ENCODE results near the gene ACSM6.

ACSM6 gene

DNA sequence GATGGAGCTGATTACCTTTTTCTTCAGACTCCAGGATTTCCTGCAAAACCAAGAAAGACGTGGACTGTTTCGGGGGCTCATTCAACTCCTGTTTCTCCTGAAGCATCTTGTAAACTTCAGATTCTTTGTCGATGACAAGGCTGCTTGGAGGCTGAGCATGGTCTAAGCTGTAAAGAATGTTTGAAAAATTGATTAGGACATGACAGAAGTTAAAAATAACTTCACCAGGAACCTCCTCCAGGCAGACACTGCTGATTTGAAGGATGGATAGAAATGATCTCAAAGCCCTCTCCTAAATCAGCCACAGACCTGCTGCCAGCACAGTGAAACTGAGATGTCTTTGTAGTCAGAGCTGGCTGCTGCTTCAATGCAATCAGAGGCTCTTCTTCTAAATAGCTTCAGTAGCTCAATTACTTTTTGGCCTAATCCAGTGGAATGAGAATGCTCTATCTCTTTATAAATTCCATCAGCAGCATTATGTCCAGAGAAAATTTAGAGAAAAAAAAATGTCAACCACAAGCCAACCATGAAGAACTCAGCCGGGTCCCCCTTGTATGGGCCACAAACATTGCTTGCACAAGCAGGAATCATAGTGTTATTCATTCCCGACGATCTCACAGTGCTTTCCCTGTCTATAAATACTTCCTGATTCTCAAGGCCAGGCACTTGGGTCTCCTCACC is 53.3 kb downstream of the ACSM6 start:
- no peak for DNase-seq

GRCh38 chr10:95247881-95248583 is 54.0 kb downstream of the ACSM6 start:
- DNase-seq, result no peak

- no peak for DNase-seq
These were observed 55.0 kb downstream of the ACSM6 start for GRCh38 chr10:95248989-95249388.

DNA sequence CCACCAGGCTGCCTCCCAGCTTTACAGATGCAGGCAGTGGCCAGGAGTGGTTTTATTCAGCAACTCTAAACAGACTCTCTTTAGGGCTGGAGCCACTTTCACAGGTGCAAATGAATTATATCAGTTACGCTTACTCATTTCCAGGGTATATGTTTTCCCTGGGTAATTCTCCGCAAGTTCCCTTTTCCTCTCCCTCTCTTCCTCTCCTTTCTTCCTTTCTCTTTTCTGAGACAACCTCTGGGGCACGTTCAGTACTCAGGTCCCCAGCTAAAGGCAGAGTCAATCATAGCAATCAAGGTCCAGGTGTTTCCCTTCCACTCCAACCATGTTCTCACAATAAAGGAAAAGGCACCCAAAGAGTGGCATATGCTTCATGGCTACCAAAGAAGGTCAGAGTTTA is 55.4 kb downstream of the ACSM6 start:
- DNase-seq, result no peak

GRCh38 chr10:95250856-95251255 is 56.8 kb downstream of the ACSM6 start:
- no peak for DNase-seq

DNA sequence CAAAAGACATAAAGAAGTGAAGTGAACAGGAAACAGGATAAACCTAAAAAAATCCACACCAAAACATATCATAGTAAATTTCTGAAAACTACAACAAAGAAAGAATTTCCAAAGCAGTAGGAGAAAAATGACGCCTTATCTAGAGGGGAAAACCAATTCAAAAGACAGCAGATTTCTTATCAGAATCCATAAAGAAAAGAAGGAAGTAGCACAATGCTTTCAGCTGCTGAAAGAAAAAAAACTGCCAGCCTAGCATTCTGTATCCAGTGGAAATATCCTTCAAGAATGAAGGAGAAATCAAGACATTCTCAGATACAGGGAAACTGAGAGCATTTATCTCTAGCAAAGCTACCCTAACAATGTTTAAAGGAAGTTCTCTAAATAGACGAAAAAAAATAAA is 59.0 kb downstream of the ACSM6 start:
- no peak for DNase-seq

DNA sequence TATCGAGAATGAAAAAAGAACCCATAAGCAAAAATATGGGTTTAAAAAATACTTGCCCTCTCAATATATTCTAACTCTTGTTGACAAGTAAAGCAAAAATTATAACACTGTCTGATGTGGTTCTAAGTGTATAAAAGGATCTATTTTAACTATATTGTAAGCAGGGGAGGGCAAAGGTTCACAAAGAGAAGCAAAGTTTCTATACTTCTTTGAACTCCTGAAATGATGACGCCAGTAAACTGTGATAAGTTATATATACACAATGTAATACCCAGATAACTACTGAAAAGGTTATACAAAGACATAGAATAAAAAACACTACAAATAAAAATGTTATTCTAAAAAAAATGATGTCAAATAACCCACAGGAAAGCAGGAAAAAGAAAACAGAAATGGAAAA is 59.6 kb downstream of the ACSM6 start:
- DNase-seq, result no peak

GRCh38 chr10:95254629-95255028 is 60.6 kb downstream of the ACSM6 start:
- DNase-seq, result no peak

GRCh38 chr10:95256268-95256667 is 62.2 kb downstream of the ACSM6 start:
- DNase-seq, result no peak

GRCh38 chr10:95257849-95258248 is 63.8 kb downstream of the ACSM6 start:
- DNase-seq, result no peak

- no peak for DNase-seq
These were observed 66.4 kb downstream of the ACSM6 start for GRCh38 chr10:95260397-95260881.

DNA sequence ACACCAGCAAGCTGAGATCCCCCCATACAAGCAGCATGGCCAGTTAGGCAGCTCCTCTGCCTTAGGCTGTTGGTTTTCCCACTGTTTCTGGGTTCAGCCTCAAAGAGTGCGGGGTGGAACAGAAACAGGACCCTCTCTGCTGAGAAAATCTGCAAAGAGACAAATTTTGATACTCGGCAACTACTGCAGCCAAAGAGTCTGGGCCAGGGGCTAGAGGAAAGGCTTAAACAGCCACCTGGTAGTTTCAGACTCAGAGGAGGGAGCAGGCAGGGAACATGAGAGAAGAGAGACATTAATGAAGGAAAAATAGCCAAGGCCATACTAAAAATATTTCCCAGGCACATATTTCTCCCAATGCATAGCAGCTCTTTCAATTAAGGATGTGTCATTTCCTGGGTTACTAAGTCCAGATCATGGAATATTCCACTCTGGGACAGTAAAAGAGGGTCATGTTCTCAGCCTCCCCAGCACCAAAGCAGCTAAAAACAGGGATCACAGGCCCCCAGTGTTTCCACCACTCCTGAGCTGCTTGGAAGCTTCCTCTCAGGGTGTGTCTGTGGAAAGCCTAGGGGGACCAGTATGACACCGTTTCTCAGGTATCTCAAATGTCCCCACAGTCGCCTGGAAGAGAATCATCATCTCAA is 67.0 kb downstream of the ACSM6 start:
- no peak for DNase-seq

DNA sequence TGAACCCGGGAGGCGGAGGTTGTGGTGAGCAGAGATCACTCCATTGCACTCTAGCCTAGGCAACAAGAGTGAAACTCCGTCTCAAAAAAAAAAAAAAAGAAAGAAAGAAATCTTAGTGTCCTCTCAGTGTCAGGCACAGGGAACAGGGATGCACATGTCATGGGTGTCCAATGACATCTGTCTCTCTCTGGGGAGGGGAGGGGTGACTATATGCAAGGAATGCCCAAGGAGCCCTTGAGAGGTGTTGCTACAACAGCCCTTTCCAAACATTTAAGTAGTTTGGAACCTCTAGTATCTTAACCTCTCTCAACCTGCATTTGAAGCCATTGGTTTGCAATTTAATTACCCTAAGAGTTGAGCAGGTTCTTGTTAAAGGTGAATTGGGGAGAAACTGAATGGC is 67.9 kb downstream of the ACSM6 start:
- DNase-seq, result no peak

GRCh38 chr10:95262763-95263518 is 68.9 kb downstream of the ACSM6 start:
- no peak for DNase-seq

DNA sequence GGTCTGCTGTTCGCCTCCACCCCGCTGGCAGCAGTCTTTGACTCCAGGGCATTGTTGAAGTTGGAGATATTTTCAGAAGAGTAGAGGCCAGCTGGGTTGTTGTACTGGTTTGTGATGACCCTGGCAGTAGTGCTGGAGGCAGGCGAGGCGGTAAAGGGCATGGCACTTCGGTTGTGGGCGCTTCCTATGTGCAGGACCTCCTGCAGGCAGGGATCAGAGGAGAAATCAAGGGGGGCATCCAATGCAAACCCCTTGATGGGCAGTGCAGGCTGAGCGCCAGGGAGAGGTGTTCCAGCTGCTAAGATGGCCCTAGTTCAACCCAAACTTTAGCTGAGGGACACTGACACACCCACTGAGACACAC is 69.8 kb downstream of the ACSM6 start:
- no peak for DNase-seq

DNA sequence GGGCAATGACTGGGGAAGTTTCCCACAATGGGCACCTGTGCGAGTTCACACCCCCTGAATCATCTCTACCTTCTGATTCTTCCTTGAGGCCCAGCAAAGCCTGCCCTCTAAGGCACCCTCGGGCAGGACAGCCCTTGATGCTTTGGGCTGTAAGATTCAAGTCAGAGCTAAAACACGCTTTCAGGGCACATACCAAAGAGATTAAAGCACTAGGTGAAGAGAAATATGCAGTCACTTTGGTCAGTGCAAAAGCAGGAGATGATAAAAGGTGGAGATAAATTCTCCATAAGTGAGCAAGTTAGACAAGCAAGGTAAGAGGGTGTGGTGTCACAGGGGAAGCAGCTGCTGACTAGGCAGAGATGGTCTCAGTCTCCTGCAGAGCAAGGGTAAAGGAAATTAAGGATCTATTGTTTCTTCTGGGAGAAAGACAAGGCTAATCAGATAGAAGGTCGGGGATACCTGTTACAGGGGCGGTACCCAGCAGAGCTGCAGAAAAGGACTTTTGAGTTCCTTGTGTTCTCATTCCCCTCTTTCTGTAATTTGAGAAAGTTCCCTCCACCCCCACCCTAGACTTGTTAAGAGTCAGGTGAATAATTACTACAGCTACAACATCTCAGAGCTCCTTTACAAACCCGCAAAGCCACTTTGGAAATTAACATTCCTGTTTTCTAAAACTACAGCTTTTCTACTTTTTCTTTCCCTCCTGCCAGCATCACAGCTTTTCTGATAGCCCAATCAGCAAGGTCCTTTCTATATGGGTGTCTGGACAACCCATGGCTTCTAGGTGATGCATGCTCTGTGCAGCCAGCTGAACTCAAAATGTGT is 70.4 kb downstream of the ACSM6 start:
- no peak for DNase-seq

- no peak for DNase-seq
These were observed 71.5 kb downstream of the ACSM6 start for GRCh38 chr10:95265572-95265971.

- no peak for DNase-seq
These were observed 72.6 kb downstream of the ACSM6 start for GRCh38 chr10:95266674-95267095.

GRCh38 chr10:95267251-95267650 is 73.2 kb downstream of the ACSM6 start:
- DNase-seq, result no peak

DNA sequence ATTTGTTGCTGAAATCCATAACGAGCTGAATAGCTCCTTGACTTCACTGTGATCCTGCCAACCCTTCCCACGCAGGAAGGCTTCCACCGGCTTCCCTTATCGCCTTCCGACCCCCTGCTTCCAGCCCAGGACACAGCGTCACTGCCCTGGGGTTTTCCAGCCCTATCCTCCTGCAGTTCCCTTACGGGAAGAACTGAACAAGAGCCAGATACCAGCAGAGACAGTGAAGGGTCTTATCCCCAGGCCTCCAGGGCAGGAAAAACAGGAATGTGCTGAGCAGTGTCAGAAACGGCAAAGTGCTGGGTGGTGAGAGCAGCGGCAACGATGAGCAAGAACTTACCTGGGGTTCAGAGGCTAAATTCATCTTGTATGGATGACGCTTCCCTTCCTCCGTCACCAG is 74.4 kb downstream of the ACSM6 start:
- DNase-seq, result no peak

DNA sequence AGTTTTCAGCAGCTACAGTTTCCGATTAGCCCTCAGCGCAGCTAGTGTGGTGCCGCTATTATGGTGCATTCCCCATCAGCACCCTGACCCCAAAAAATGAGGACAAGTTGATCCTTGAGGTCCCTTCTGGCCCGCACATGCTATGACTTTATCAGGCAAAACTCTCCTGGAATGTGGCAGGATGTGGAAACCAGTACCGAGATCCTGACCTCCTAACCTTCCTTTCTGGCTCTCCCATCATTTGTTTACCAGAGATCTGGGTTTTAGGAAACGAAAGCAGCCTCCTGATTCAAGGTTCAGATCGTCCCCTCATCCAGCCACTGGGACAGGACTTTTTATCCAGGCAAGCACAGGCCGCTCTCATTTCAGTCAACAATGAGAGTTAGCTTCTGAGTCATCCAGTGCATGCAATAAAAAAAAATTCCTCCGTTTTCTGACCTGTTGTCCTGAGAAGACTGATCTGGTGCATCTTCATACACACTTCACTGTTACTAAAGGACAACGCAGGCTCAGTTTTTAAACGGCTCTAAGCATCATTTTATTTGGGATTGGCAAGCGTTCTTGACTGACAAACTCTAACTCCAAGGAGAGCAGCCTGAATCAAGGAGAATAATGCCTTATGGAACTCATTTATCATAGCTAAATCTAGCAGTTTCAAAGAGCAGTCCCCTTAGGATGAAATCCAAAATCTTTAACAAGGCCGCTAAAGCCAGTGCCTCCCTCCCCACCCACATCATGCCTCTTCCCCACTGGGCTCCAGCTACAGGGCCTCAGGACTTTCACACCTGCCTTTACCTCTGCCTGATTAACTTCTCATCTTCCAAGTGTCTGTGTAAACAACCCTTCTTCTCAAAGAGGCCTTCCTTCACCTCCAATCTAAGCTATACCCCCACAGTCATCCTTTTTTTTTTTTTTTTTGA is 79.6 kb downstream of the ACSM6 start:
- DNase-seq, result no peak
